ENCODE data around the gene ZNF91. TPM values are rescaled to one million over a fixed set of nuclear protein-coding genes. Genes with fewer than 3 reads are reported as not detected.

Gene ZNF91
- polyA plus RNA-seq: 76.2 and 77.8 TPM in 2 replicates
- polyA minus RNA-seq: 549 and 614 TPM in 2 replicates

GRCh38 chr19:23395041-23395721 lies at the start of gene ZNF91:
TSS of gene ZNF91 (minus strand) at chr19:23395471. CDS start at chr19:23395354, 117 bp downstream.
- Histone ChIP-seq H2AFZ (ENCODE audit: low read depth, low read length) (peak within 1 kb of the TSS; percentile 99), H3K4me3 (ENCODE audit: low read length) (peak within 1 kb of the TSS; percentile 87)

GRCh38 chr19:23440791-23441190 lies 45.5 kb upstream of the ZNF91 start:
- no peaks in the 10 kb centered on the region for H3K79me2 ChIP-seq (replicated peaks; ENCODE audit: insufficient read depth, low read length)
- no peaks in the 10 kb centered on the region for H4K20me1 ChIP-seq (ENCODE audit: insufficient read depth)
- H3K9me2 ChIP-seq (ENCODE audit: insufficient read depth, low read length): no peaks in the 10 kb centered on the region
- H3K27ac ChIP-seq (ENCODE audit: low read length): no peak overlapping the region
- no peak overlapping the region for H3K4me2 ChIP-seq (ENCODE audit: low read length)
- H3F3A ChIP-seq (ENCODE audit: insufficient read depth, low read length, poor library complexity, severe bottlenecking): no peaks in the 10 kb centered on the region
- no peak overlapping the region for H3K9ac ChIP-seq (ENCODE audit: low read length)
- no peaks in the 10 kb centered on the region for H3K36me3 ChIP-seq (ENCODE audit: insufficient read depth, low read length)
- no peak overlapping the region for H3K4me3 ChIP-seq (ENCODE audit: low read length)
- no peak overlapping the region for H2AFZ ChIP-seq (ENCODE audit: low read depth, low read length)
- H3K27me3 ChIP-seq (ENCODE audit: insufficient read depth, low read depth, low read length): no peaks in the 10 kb centered on the region
- peaks cover 8% of the 10 kb centered on the region for H3K9me3 ChIP-seq (ENCODE audit: low read length)
- TF ChIP-seq POLR2AphosphoS5 (IDR thresholded peaks at IDR 0.05): no peak
- TF ChIP-seq MXI1 (conservative IDR thresholded peaks at IDR 0.05; ENCODE audit: poor library complexity, severe bottlenecking): no peak
- TF ChIP-seq EZH2 (IDR thresholded peaks at IDR 0.05; ENCODE audit: borderline replicate concordance, insufficient read depth, low read length, poor library complexity, severe bottlenecking): no peak
- no peak for TF ChIP-seq CTCF (IDR thresholded peaks at IDR 0.05; ENCODE audit: poor library complexity, severe bottlenecking)
- TF ChIP-seq TAF1 (IDR thresholded peaks at IDR 0.05; ENCODE audit: low read depth): no peak

More at GRCh38 chr19:23395041-23395721, at the start of gene ZNF91:
- TF ChIP-seq REST (IDR thresholded peaks at IDR 0.05; ENCODE audit: borderline replicate concordance): peak; percentile 98
- TF ChIP-seq TAF1 (IDR thresholded peaks at IDR 0.05; ENCODE audit: low read depth): peak; percentile 99
- peak; percentile 58 for TF ChIP-seq MXI1 (conservative IDR thresholded peaks at IDR 0.05; ENCODE audit: poor library complexity, severe bottlenecking)
- peak; percentile 38 for TF ChIP-seq RAD21 (conservative IDR thresholded peaks at IDR 0.05)
- TF ChIP-seq SMC3 (conservative IDR thresholded peaks at IDR 0.05; ENCODE audit: poor library complexity): no peak
- TF ChIP-seq CTCF (IDR thresholded peaks at IDR 0.05; ENCODE audit: poor library complexity, severe bottlenecking): peak; percentile 11
- peak; percentile 99 for TF ChIP-seq POLR2AphosphoS5 (IDR thresholded peaks at IDR 0.05)
- peak; percentile 78 for TF ChIP-seq EP300 (conservative IDR thresholded peaks at IDR 0.05; ENCODE audit: poor library complexity, severe bottlenecking)
- TF ChIP-seq EZH2 (IDR thresholded peaks at IDR 0.05; ENCODE audit: borderline replicate concordance, insufficient read depth, low read length, poor library complexity, severe bottlenecking): no peak
- Histone ChIP-seq H3K27ac (ENCODE audit: low read length) (peak within 1 kb of the TSS; percentile 99), H3K79me2 (replicated peaks; ENCODE audit: insufficient read depth, low read length) (peaks cover 46% of the 10 kb centered on the region), H3K4me2 (ENCODE audit: low read length) (peak within 1 kb of the TSS; percentile 78), H3K27me3 (ENCODE audit: insufficient read depth, low read depth, low read length) (no peaks in the 10 kb centered on the region), H3K9me2 (ENCODE audit: insufficient read depth, low read length) (no peaks in the 10 kb centered on the region), H3K36me3 (ENCODE audit: insufficient read depth, low read length) (no peaks in the 10 kb centered on the region), H3K9me3 (ENCODE audit: low read length) (no peaks in the 10 kb centered on the region), H3K9ac (ENCODE audit: low read length) (peak within 1 kb of the TSS; percentile 99), H4K20me1 (ENCODE audit: insufficient read depth) (no peaks in the 10 kb centered on the region), H3F3A (ENCODE audit: insufficient read depth, low read length, poor library complexity, severe bottlenecking) (no peaks in the 10 kb centered on the region)
